GM12878 (cell line): ENCODE results near the gene KEL. TPM values are rescaled to one million over a fixed set of nuclear protein-coding genes. Genes with fewer than 3 reads are reported as not detected.

ENCODE experiments used
- ATAC-seq: fragments of 200-7000 bp; cut with Tn5 transposase; 3 replicates; pipeline ENCODE4 v1.9.1; 2020; ENCODE audit warnings: mild to moderate bottlenecking, moderate library complexity
- BruUV-seq: library from RNA; stranded (reverse); fragments of 400-500 nt; replicated peaks from 2 replicates; lab custom pipeline; 2021; lab: Mats Ljungman, UMichigan
- CTCF ChIA-PET: fragments of 300-600 bp; sonication (Branson Sonifier 250); formaldehyde crosslinking; extraction: SDS; loops from one replicate; lab custom pipeline; 2021; ENCODE audit warnings: inconsistent platforms; lab: Yijun Ruan, JAX
- POLR2A ChIA-PET: fragments of 350-600 bp; formaldehyde crosslinking; extraction: SDS; loops from one replicate; lab custom pipeline; 2021; ENCODE audit warnings: inconsistent platforms; lab: Charles Lee
- RAD21 ChIA-PET: fragments of 300-600 bp; sonication (Branson Sonifier 250); formaldehyde crosslinking; loops from one replicate; lab custom pipeline; 2023; ENCODE audit warnings: antibody characterized with exemption; ENCODE audit not compliant: unreplicated experiment; lab: Charles Lee
- SMC1A ChIA-PET: fragments of 300-600 bp; sonication (Branson Sonifier 250); formaldehyde crosslinking; loops from one replicate; lab custom pipeline; 2023; ENCODE audit not compliant: unreplicated experiment, uncharacterized antibody; lab: Charles Lee
- DNase-seq: peaks from one replicate; pipeline ENCODE4 v3.0.0-alpha.2; 2011; ENCODE audit warnings: low read depth, low spot score
- FAIRE-seq: peaks from 3 replicates; lab custom pipeline; 2011; peaks lifted over from hg19 to GRCh38; lab: Jason Lieb, UNC
- H2AFZ ChIP-seq: 2 replicates; pipeline ENCODE4 v1.6.0; 2011; ENCODE audit warnings: low read depth, low read length, control low read depth; ENCODE audit not compliant: control insufficient read depth
- H3K27ac ChIP-seq: 2 replicates; pipeline ENCODE4 v1.5.1; 2011; ENCODE audit warnings: control low read depth; ENCODE audit not compliant: control insufficient read depth, insufficient read depth
- H3K27me3 ChIP-seq, 2 experiments: replicated peaks in 1 of 2; 2 replicates each; pipeline versions ENCODE4 v1.6.0 to v1.6.1; 2011; ENCODE audit warnings: low read length in 1 of 2; ENCODE audit not compliant: control insufficient read depth in 2 of 2, insufficient read depth in 2 of 2
- H3K36me3 ChIP-seq, 2 experiments: 2 replicates each; pipeline ENCODE4 v1.5.1; 2011; ENCODE audit warnings: low read length in 1 of 2; ENCODE audit not compliant: control insufficient read depth in 2 of 2, insufficient read depth in 2 of 2
- H3K4me1 ChIP-seq: 2 replicates; pipeline ENCODE4 v1.6.1; 2011; ENCODE audit warnings: mild to moderate bottlenecking, low read length, moderate library complexity, mixed read lengths; ENCODE audit not compliant: control insufficient read depth, insufficient read depth
- H3K4me2 ChIP-seq: 2 replicates; pipeline ENCODE4 v1.6.0; 2011; ENCODE audit warnings: control low read depth; ENCODE audit not compliant: control insufficient read depth, insufficient read depth
- H3K4me3 ChIP-seq: fragments of 200-600 bp; sonication (generic); 2 replicates; pipeline ENCODE4 v1.5.1; 2016
- H3K79me2 ChIP-seq: 2 replicates; pipeline ENCODE4 v1.6.0; 2011; ENCODE audit warnings: low read length; ENCODE audit not compliant: control insufficient read depth, insufficient read depth
- H3K9ac ChIP-seq: 2 replicates; pipeline ENCODE4 v1.8.0; 2011; ENCODE audit warnings: low read length, control low read depth, mixed read lengths; ENCODE audit not compliant: control insufficient read depth, insufficient read depth
- H3K9me3 ChIP-seq: replicated peaks from 3 replicates; pipeline ENCODE4 v1.5.1; 2011; ENCODE audit warnings: mild to moderate bottlenecking, low read length; ENCODE audit not compliant: control insufficient read depth, insufficient read depth
- H4K20me1 ChIP-seq: 2 replicates; pipeline ENCODE4 v1.6.0; 2011; ENCODE audit not compliant: control insufficient read depth, insufficient read depth
- BCL3 ChIP-seq: IDR thresholded peaks from 2 replicates; pipeline ENCODE4 v1.6.1; 2011; ENCODE audit warnings: borderline replicate concordance, low read depth, mild to moderate bottlenecking, moderate library complexity, low read length; ENCODE audit not compliant: insufficient read depth, poor library complexity, severe bottlenecking
- BMI1 ChIP-seq: fragments of 450-650 bp; IDR thresholded peaks from 2 replicates; pipeline ENCODE4 v1.6.1; 2016; ENCODE audit warnings: mild to moderate bottlenecking, moderate library complexity, borderline replicate concordance
- DPF2 ChIP-seq: fragments of 450-650 bp; IDR thresholded peaks from 2 replicates; pipeline ENCODE4 v1.6.1; 2017; ENCODE audit warnings: mild to moderate bottlenecking
- HCFC1 ChIP-seq: fragments of 150-350 bp; IDR thresholded peaks from 2 replicates; pipeline ENCODE4 v1.6.1; 2014; ENCODE audit warnings: low read length
- NBN ChIP-seq: fragments of 450-650 bp; IDR thresholded peaks from 2 replicates; pipeline ENCODE4 v1.6.1; 2016
- NFXL1 ChIP-seq: fragments of 450-650 bp; IDR thresholded peaks from 2 replicates; pipeline ENCODE4 v1.6.1; 2017; ENCODE audit warnings: antibody characterized with exemption, mild to moderate bottlenecking, borderline replicate concordance
- NR2F1 ChIP-seq: fragments of 450-650 bp; conservative IDR thresholded peaks from 2 replicates; pipeline ENCODE4 v1.6.1; 2017; ENCODE audit warnings: mild to moderate bottlenecking
- POLR2AphosphoS5 ChIP-seq: IDR thresholded peaks from 2 replicates; pipeline ENCODE4 v1.6.1; 2011; ENCODE audit warnings: mild to moderate bottlenecking, low read length, inconsistent platforms
- RAD21 ChIP-seq: IDR thresholded peaks from 2 replicates; pipeline ENCODE4 v1.6.1; 2011; ENCODE audit warnings: mild to moderate bottlenecking, low read depth, low read length, moderate library complexity; ENCODE audit not compliant: insufficient read depth
- SIX5 ChIP-seq: IDR thresholded peaks from 2 replicates; pipeline ENCODE4 v1.6.1; 2011; ENCODE audit warnings: mild to moderate bottlenecking, low read depth, low read length, moderate library complexity; ENCODE audit not compliant: severe bottlenecking
- STAT1 ChIP-seq: fragments of 450-650 bp; conservative IDR thresholded peaks from 2 replicates; pipeline ENCODE4 v1.6.1; 2014; ENCODE audit warnings: antibody characterized with exemption, mild to moderate bottlenecking
- USF2 ChIP-seq: IDR thresholded peaks from 2 replicates; pipeline ENCODE4 v1.6.1; 2011; ENCODE audit warnings: low read depth, low read length, improper control_type of control experiment, borderline replicate concordance
- WRNIP1 ChIP-seq: IDR thresholded peaks from 2 replicates; pipeline ENCODE4 v1.6.1; 2011; ENCODE audit warnings: low read depth, low read length, improper control_type of control experiment, borderline replicate concordance
- ZBED1 ChIP-seq: IDR thresholded peaks from 2 replicates; pipeline ENCODE4 v1.6.1; 2016; ENCODE audit warnings: borderline replicate concordance
- ZNF217 ChIP-seq: fragments of 450-650 bp; IDR thresholded peaks from 2 replicates; pipeline ENCODE4 v1.6.1; 2017; ENCODE audit warnings: antibody characterized with exemption, mild to moderate bottlenecking
- ZZZ3 ChIP-seq: IDR thresholded peaks from 2 replicates; pipeline ENCODE4 v1.6.1; 2011; ENCODE audit warnings: low read depth; ENCODE audit not compliant: control insufficient read depth, insufficient read length
- WGBS: methylation state at CpG from one replicate; pipeline ENCODE4 v1.1.6; 2016; ENCODE audit warnings: low lambda C conversion rate; ENCODE audit not compliant: insufficient replicate concordance, insufficient coverage; ENCODE audit errors: missing lambda C conversion rate; 5-methylcytosine and 5-hydroxymethylcytosine counted together
- in situ Hi-C: fragments of 300-500 bp; cut with MboI; formaldehyde crosslinking; loops from 9 replicates; pipeline ENCODE4 v1.14.3; 2018; ENCODE audit warnings: mixed read lengths
- intact Hi-C: fragments of 100-400 bp; cut with micrococcal nuclease; formaldehyde crosslinking; loops from one replicate; pipeline ENCODE4 v1.14.2; 2022; ENCODE audit not compliant: unreplicated experiment
- polyA plus RNA-seq, 11 experiments: library from polyadenylated mRNA; depleted of rRNA in 4 of 11; unstranded in 6 of 11; stranded (reverse) in 5 of 11; fragments of >200 nt; fragmentation: Nextera tagmentation in 4 of 11; fragmentation: Illumina TruSeq in 1 of 11; extraction: Ambion mirVana in 4 of 11; extraction: Trizol in 1 of 11; gene quantifications; 1 replicate in 1 of 11; 2 replicates in 10 of 11; pipeline versions ENCODE4 v1.2.1 to v1.2.3, GENCODE V29; 2011 to 2016; ENCODE audit warnings: inconsistent platforms in 2 of 11, missing spikeins in 2 of 11, low read depth in 1 of 11
- total RNA-seq, 4 experiments: library from RNA; depleted of rRNA in 3 of 4; stranded (reverse); fragments of >200 nt in 3 of 4; fragmentation: Illumina TruSeq in 1 of 4; extraction: Trizol in 1 of 4; gene quantifications; 2 replicates each; pipeline versions ENCODE4 v1.2.1 to v1.2.3, GENCODE V29; 2013 to 2021

Gene KEL
- total and polyA plus RNA-seq, 10 of the 15 experiments (the other 5 are each of a cell fraction or from before 2014, with no cell fraction given) = 0.10 to 0.73 (median 0.23) TPM; not detected in 2

GRCh38 chr7:142901426-142902259 is 60.5 kb downstream of the KEL start:
- in situ Hi-C loops (no loop called here), intact Hi-C loops (no loop called here)
- no TSS peak for BruUV-seq
- Histone ChIP-seq H3K36me3 (no peaks in the 10 kb centered on the region), H3K9ac (no peak overlapping the region), H3K4me3 (no peak overlapping the region), H3K9me3 (no peaks in the 10 kb centered on the region), H3K27ac (no peak overlapping the region), H3K79me2 (no peaks in the 10 kb centered on the region), H3K4me1 (no peaks in the 10 kb centered on the region), H3K4me2 (no peak overlapping the region), H4K20me1 (no peaks in the 10 kb centered on the region), H2AFZ (no peak overlapping the region), H3K27me3 (peaks cover 0 to 3% of the 10 kb centered on the region in 2 experiments; a peak in 2 of 4 replicates)
- ChIA-PET CTCF (interaction anchor here (1.0 to 2.3 kb wide), 5 partner anchors 11 to 313 kb away, joined by 3 to 7 read pairs (median 6); no protein-coding TSS in a partner anchor), POLR2A (no interaction called here), SMC1A (interaction anchor here (1.6 kb wide), 1 partner anchor 101 kb away, joined by 3 read pairs; no protein-coding TSS in a partner anchor), RAD21 (no interaction called here)
- TF ChIP-seq SIX5 = no peak
- no peak for TF ChIP-seq NR2F1
- no peak for TF ChIP-seq BCL3
- ATAC-seq = no peak
- FAIRE-seq = no peak
- 64% methylated on average over 15 of the region's 15 CpGs for WGBS
- DNase-seq = no peak

- FAIRE-seq (no peak), ATAC-seq (no peak), DNase-seq (no peak)
- intact Hi-C loops = no loop called here
- Histone ChIP-seq H3K27ac (no peak overlapping the region), H3K4me3 (no peak overlapping the region), H4K20me1 (no peaks in the 10 kb centered on the region), H3K79me2 (no peaks in the 10 kb centered on the region), H3K36me3 (no peaks in the 10 kb centered on the region), H3K4me1 (no peaks in the 10 kb centered on the region), H3K27me3 (peaks cover 0 to 3% of the 10 kb centered on the region in 2 experiments; a peak in 3 of 4 replicates), H2AFZ (no peak overlapping the region), H3K4me2 (no peak overlapping the region), H3K9ac (no peak overlapping the region), H3K9me3 (no peaks in the 10 kb centered on the region)
- ChIA-PET POLR2A (no interaction called here), SMC1A (interaction anchor here (0.8 kb wide), 1 partner anchor 316 kb away, joined by 3 read pairs; no protein-coding TSS in a partner anchor), RAD21 (interaction anchor here (0.7 kb wide), 1 partner anchor 566 kb away, joined by 4 read pairs; no protein-coding TSS in a partner anchor), CTCF (interaction anchor here (0.8 to 2.0 kb wide), 3 partner anchors 10 to 19 kb away, joined by 3 to 4 read pairs (median 3); no protein-coding TSS in a partner anchor)
- no TSS peak for BruUV-seq
- WGBS = 4% methylated on average over 3 of the region's 3 CpGs
- in situ Hi-C loops = no loop called here
- TF ChIP-seq HCFC1 (no peak), STAT1 (no peak), BMI1 (no peak), RAD21 (no peak), NBN (no peak), ZZZ3 (no peak), WRNIP1 (no peak), USF2 (no peak), ZBED1 (no peak), POLR2AphosphoS5 (no peak), ZNF217 (no peak), NFXL1 (no peak), DPF2 (no peak)
Observed at GRCh38 chr7:142899661-142900060, 62.5 kb downstream of the KEL start.
